Fibroblast of mammary gland (primary cell): ENCODE results near the gene PALB2.
A peak's percentile ranks its signal among the peaks of the same experiment; 100 is the strongest.

ENCODE experiments used
- DNase-seq: peaks from one replicate; pipeline ENCODE4 v3.0.0-alpha.2; 2010; ENCODE audit warnings: low read depth
- H3K4me3 ChIP-seq: 2 replicates; pipeline ENCODE4 v1.5.1; 2011; ENCODE audit warnings: low read depth, mild to moderate bottlenecking, low read length, moderate library complexity; ENCODE audit not compliant: control insufficient read depth
- TF ChIP-seq, protein P1 (sequence below): conservative IDR thresholded peaks from 2 replicates; pipeline ENCODE4 v1.5.1; 2011; ENCODE audit warnings: low read depth, low read length, inconsistent platforms; ENCODE audit not compliant: control insufficient read depth, insufficient read depth

Gene PALB2

DNA sequence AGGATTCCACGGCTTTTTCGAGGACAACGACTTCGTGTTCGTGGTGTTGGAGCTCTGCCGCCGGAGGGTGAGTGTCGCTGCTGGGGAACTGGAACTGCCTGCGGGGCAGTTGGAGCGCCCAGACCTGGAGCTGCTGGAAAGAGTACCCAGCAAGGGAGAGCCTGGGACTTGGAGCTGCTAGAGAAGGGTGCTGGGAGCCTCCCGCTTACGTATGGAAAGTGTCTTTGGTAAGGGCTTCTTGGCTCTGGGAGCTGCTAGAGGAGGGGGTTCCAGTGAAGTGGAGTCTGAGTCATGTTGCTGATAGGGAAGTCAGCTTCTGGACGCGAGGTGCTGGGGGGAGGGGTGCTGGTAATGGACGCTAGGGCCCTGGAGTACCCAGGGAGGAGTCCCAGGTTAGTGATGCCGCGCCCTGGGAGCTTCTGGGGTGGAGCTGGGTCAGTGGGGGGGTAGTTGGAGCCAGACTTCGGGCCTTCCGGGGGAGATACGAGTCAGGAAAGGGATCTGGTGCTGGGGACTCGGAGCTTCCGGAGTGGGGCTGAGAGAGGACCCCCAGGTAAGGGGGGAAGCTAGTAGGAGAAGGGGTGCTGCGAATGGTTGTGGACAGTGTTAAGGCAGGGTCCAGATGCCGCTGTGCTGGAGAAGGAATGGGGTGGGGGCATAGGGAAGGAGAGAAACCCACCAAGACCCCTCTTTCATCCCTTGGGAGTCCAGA lies 38.3 kb upstream of the PALB2 start:
- TF ChIP-seq, protein P1, sequence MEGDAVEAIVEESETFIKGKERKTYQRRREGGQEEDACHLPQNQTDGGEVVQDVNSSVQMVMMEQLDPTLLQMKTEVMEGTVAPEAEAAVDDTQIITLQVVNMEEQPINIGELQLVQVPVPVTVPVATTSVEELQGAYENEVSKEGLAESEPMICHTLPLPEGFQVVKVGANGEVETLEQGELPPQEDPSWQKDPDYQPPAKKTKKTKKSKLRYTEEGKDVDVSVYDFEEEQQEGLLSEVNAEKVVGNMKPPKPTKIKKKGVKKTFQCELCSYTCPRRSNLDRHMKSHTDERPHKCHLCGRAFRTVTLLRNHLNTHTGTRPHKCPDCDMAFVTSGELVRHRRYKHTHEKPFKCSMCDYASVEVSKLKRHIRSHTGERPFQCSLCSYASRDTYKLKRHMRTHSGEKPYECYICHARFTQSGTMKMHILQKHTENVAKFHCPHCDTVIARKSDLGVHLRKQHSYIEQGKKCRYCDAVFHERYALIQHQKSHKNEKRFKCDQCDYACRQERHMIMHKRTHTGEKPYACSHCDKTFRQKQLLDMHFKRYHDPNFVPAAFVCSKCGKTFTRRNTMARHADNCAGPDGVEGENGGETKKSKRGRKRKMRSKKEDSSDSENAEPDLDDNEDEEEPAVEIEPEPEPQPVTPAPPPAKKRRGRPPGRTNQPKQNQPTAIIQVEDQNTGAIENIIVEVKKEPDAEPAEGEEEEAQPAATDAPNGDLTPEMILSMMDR, result no peak
- peak overlapping the region; percentile 75 for H3K4me3 ChIP-seq
- peak; percentile 34 for DNase-seq

DNA sequence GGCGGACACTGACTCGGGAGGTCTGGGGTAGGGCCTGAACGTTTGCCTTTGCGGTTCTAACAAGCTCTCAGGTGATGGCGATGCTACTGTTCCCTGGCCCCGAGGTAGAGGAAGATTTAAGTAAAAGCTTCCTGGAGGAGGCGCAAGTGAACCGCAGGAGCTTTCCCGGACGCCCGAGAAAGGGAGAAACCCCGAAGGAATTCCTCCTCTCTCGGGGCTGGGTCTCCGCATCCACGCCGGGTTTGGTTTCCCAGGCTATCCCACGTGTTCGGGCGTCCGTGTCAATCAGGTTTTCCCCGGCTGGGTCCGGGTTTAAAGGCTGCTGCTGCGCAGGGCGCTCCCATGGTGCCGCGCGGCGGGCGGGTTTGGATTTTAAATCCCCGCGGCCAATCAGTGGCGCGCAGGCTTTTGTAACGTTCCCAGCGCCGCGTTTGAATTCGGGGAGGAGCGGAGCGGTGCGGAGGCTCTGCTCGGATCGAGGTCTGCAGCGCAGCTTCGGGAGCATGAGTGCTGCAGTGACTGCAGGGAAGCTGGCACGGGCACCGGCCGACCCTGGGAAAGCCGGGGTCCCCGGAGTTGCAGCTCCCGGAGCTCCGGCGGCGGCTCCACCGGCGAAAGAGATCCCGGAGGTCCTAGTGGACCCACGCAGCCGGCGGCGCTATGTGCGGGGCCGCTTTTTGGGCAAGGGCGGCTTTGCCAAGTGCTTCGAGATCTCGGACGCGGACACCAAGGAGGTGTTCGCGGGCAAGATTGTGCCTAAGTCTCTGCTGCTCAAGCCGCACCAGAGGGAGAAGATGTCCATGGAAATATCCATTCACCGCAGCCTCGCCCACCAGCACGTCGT lies 37.5 kb upstream of the PALB2 start, which contains the start of gene PLK1:
PLK1 (plus strand) TSS at position 460 of the 844 bp plus-strand sequence; CDS start at position 504, 44 bp downstream.
- peak; percentile 80 for DNase-seq
- peak within 1 kb of the TSS; percentile 75 for H3K4me3 ChIP-seq
- TF ChIP-seq, protein P1, result peak; percentile 42

DNA sequence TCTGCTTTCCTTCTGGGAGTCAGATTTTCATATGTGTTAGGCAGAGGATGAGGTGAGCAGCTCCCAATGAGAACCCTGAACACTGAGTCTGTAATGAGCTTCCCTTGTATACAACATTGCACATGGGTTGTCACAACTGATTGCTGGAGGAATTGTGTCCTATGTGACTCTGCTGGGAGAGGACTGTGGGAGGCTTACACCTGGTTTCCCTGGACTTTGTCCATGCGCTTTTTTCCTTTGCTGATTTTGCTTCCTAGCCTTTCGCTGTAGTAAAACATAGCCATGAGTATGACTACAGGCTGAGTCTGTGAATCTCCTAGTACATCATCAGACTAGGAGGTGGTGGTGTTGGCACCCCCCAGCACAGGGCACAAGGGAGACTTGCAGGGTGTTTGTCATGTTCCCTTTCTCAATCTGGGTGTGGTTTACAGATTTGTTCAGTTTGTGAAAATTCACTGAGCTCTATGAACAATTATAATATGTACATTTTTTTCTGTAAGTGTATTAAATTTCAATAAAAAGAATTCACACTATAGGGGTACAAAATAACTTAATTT lies 35.9 kb upstream of the PALB2 start:
- DNase-seq, result peak; percentile 77

DNA sequence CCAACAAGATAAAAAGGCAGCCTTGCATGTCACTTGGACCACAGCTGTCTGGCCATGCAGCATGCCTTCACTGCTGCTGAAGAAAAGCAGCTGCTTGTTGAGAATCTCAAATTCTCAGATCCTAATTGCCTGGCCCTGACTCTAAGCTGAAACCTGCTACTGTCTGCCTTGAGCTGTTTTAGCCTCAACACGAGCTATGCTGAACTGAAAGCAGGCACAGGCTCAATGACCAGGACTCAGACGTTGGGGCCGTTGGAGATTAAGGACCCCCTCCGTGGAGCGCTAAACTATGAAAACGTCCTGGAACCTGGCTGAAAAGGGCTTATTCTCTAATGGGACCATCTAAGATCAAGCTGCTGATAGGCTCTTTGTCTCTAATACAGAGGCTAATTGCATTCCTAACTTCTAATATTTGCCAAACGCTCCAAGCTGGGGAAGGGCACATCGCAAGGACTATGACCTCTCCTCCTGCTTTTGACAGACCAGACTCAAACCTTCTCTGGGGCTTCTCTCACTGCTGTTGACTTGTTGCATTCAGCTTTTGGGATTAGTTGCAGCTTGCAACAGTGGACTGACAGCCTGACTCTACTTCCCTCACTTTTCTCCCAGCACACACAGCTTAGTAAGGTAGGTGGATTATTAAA lies 33.0 kb upstream of the PALB2 start:
- H3K4me3 ChIP-seq, result no peak overlapping the region
- TF ChIP-seq, protein P1, result no peak
- DNase-seq, result no peak

More for the DNA sequence above, 35.9 kb upstream of the PALB2 start:
- TF ChIP-seq, protein P1, result no peak
- no peak overlapping the region for H3K4me3 ChIP-seq

DNA sequence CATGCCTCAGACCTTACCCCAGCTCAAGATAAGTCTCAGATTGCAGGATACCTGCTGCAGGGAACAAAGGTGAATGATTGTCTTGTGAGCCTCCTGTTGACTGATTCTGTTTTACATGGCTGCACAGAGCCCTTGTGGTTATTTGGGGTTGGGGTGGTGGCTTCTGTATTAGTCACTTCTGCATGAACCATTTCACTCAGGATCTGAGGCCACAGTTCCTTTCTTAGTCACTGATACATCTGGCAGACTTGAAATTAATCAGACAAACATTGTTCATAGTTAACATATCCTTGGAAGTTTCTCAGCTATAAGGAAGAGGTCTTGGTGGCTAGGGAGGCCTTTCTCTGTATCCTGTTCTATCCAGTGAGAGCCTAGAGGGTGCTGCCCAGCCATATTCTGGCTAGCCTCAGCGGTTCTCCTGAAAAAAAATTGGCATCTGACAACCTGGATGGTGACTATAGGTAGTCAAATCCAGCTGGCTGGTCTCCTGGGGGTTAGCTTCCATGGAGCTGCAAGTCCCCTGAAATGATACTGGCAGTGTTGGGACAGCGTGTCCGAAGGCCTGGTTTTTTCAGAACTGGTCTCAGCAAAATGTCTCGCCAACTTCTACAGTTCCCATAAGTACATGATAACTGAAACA lies 29.1 kb upstream of the PALB2 start:
- H3K4me3 ChIP-seq, result no peak overlapping the region
- peak; percentile 95 for DNase-seq
- TF ChIP-seq, protein P1, result no peak

DNA sequence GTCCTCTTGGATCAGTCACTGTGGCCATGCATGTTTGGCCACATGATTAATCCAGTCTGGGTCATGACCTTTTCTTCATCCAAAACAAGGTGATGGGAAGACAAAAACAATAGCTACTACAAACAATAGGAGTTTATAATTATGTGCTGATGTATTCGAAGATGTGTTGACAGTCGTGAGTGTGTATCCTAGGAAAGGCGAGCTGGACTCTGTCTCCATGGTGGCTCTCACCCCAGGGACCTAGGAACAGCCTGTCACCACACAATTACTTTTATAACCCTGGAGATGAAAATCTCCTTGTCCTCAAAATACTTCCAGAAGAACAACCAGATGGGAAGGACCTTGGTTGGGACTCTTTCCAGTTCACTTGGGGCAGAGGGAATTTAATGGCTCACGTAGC lies 27.8 kb upstream of the PALB2 start:
- H3K4me3 ChIP-seq, result no peak overlapping the region
- DNase-seq, result no peak
- TF ChIP-seq, protein P1, result no peak
